ENCODE data around the gene BCAS4.
"Not testable (repeated sequence)": the region's sequence is repeated elsewhere in the genome, so short reads cannot be mapped to it uniquely, and the experiment has no call there.

Gene BCAS4

GRCh38 chr20:50794846-50795634, at the start of gene BCAS4:
Gene BCAS4 (plus strand): TSS chr20:50795061. CDS start chr20:50795084, 23 bp downstream.
- peak; percentile 43 for DNase-seq

- no peak for DNase-seq
Observed at GRCh38 chr20:50745634-50746137, 49.2 kb upstream of the BCAS4 start.

GRCh38 chr20:50746138-50746940, 48.5 kb upstream of the BCAS4 start:
- no peak for DNase-seq

- DNase-seq = no peak
Observed at GRCh38 chr20:50747275-50747674, 47.6 kb upstream of the BCAS4 start.

- DNase-seq = no peak
Observed at GRCh38 chr20:50750145-50750671, 44.7 kb upstream of the BCAS4 start.

- no peak for DNase-seq
Observed at GRCh38 chr20:50753152-50753551, 41.7 kb upstream of the BCAS4 start.

- no peak for DNase-seq
Observed at GRCh38 chr20:50754420-50754819, 40.4 kb upstream of the BCAS4 start.

- DNase-seq = no peak
Observed at GRCh38 chr20:50756447-50756846, 38.4 kb upstream of the BCAS4 start.

GRCh38 chr20:50758469-50758868, 36.4 kb upstream of the BCAS4 start:
- DNase-seq = no peak

GRCh38 chr20:50758992-50759391, 35.9 kb upstream of the BCAS4 start:
- DNase-seq = no peak

- peak; percentile 85 for DNase-seq
Observed at GRCh38 chr20:50759678-50760077, 35.2 kb upstream of the BCAS4 start.

- no peak for DNase-seq
Observed at GRCh38 chr20:50762045-50762422, 32.8 kb upstream of the BCAS4 start.

- DNase-seq = no peak
Observed at GRCh38 chr20:50762435-50763220, 32.2 kb upstream of the BCAS4 start.

GRCh38 chr20:50763550-50764458, 31.1 kb upstream of the BCAS4 start:
- DNase-seq = not testable (repeated sequence)

- peak; percentile 27 for DNase-seq
Observed at GRCh38 chr20:50765251-50765650, 29.6 kb upstream of the BCAS4 start.

- no peak for DNase-seq
Observed at GRCh38 chr20:50765674-50766073, 29.2 kb upstream of the BCAS4 start.

GRCh38 chr20:50766955-50767809, 27.7 kb upstream of the BCAS4 start:
- DNase-seq = peak; percentile 58

- DNase-seq = not testable (repeated sequence)
Observed at GRCh38 chr20:50768991-50769390, 25.9 kb upstream of the BCAS4 start.

- DNase-seq = not testable (repeated sequence)
Observed at GRCh38 chr20:50769551-50770085, 25.2 kb upstream of the BCAS4 start.

- DNase-seq = not testable (repeated sequence)
Observed at GRCh38 chr20:50771419-50772080, 23.3 kb upstream of the BCAS4 start.
